ENCODE results near the gene KRTAP12-1.

The KRTAP12-1 gene

GRCh38 chr21:44681861-44682579 is at the start of gene KRTAP12-1:
TSS of gene KRTAP12-1 (minus strand) at chr21:44682163. CDS start at chr21:44682123, 40 bp downstream.
- DNase-seq = no peak

- no peak for DNase-seq
Measured at GRCh38 chr21:44730951-44731579, 49.1 kb upstream of the KRTAP12-1 start.

- no peak for DNase-seq
Measured at GRCh38 chr21:44730028-44730395, 48.0 kb upstream of the KRTAP12-1 start.

- DNase-seq = no peak
Measured at GRCh38 chr21:44729336-44730027, 47.5 kb upstream of the KRTAP12-1 start.

- no peak for DNase-seq
Measured at GRCh38 chr21:44728716-44729115, 46.8 kb upstream of the KRTAP12-1 start.

DNA sequence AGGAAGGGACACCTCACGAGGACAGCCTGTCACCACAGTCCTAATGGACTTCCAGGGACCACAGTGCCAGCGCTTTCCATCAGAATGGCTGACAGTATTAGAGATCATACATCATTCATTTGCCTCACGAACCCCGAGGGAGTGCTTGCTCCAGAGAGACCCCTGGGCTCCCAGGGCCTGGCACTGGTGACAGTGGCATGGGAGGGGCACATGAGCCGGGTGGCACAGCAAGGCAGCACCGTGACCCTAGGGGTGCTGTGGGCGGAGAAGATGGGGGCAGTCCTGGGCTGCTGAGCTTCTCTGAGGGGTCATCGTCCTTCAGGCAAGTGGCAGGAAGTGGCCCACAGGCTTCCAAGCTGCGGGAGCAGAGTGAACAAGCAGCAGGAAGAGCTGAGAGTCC is 45.8 kb upstream of the KRTAP12-1 start:
- DNase-seq = no peak

DNA sequence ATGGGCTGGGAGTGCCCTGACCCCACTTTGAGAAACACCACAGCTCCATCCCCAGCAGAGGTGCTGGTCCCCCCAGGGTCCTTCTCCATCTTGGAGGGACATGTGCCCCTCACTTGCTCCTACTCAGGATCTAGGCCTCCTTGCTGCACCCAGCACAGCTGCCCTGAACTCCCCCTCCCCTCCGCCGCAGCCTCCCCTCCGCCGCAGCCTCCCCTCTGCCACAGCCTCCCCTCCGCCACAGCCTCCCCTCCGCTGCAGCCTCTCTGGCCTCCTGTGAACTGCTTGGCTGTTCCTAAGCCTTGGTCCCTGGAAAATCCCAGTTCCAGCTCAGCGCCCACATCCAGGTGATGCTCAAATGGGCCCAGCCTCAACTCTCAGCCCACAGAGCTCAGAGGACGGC is 45.4 kb upstream of the KRTAP12-1 start:
- no peak for DNase-seq

GRCh38 chr21:44726826-44727225 is 44.9 kb upstream of the KRTAP12-1 start:
- no peak for DNase-seq

- DNase-seq = no peak
Measured at GRCh38 chr21:44724926-44725325, 43.0 kb upstream of the KRTAP12-1 start.

- DNase-seq = no peak
Measured at GRCh38 chr21:44724196-44724595, 42.2 kb upstream of the KRTAP12-1 start.

- peak; percentile 27 to 60 for DNase-seq
Measured at GRCh38 chr21:44723177-44724131, 41.5 kb upstream of the KRTAP12-1 start.

- no peak for DNase-seq
Measured at GRCh38 chr21:44722731-44723130, 40.8 kb upstream of the KRTAP12-1 start.

DNA sequence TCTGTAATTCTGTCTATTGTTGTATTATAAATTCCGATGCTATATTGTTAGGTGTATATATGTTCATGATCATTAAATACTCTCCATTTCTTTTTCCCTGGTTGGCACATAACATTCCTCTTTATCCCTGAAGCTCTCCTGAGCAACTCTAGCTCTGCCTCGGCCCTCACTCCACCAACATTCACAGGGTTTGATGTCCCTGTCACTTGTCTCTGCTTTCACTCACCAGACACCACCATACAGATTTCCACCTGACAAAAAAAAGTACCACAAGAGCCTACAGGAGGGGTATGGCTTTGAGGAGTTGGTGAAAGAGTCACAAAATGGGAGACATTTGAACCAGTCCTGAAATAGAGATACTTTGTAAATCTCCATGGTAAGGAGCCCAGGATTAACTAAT is 38.2 kb upstream of the KRTAP12-1 start:
- no peak for DNase-seq

- DNase-seq = no peak
Measured at GRCh38 chr21:44718571-44718970, 36.6 kb upstream of the KRTAP12-1 start.

GRCh38 chr21:44718093-44718492 is 36.1 kb upstream of the KRTAP12-1 start:
- DNase-seq = no peak

DNA sequence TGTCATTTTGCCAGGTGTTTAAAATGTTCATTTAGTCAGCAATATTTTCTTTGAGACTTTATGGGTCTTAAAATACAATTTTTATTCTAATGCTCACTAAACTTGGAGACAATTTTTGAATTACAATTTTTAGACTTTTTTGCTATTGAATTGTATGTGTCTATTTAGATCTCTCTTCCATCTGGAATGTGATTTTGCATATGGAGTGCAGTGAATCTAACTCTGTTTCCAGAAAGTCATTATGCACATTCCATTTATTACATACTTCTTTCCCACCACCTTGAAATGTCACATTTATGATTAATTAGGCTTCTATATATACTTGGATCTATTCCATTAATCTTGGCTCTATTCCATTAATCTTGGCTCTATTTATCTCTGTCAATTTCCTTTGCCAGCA is 35.0 kb upstream of the KRTAP12-1 start:
- DNase-seq = no peak

DNA sequence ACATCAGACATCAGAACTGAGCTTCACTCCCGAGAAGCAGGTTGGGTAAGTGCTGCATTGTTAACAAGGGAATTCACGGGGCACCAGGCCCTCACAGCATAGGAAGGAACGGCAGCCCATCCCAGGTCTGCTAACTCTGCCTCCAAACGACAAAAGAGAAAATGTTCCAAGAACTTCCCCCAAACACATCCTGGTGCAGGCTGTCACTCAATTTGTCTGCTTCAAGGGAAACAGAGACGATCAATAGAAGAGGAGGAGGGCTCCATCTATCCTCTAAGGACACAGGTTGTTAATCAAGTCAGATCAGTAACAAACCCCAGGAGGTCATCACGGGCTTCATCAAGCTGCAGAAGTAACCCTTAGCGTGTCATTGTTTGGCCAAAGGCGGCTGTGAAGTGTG is 32.9 kb upstream of the KRTAP12-1 start:
- no peak for DNase-seq

- no peak for DNase-seq
Measured at GRCh38 chr21:44713846-44714245, 31.9 kb upstream of the KRTAP12-1 start.

DNA sequence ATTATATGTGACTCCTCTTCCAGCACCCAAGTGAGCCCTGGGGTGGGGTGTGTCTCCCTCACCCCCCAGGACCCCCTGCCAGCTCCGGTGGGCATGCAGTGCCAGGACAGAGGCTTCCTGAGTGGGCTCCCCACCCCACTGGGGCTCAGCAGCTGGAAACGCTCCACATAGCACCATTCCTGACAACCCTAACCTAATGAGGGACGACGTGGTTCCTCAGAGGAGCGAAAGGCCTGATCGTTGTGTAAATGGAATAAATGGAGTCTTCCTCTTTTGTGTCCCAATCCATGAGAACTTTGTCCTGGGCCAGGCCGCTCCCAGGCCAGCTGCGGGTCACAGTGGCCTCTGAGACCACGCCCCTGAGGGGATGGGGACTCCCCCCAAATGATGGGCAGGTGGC is 31.2 kb upstream of the KRTAP12-1 start:
- no peak for DNase-seq

GRCh38 chr21:44712203-44713028 is 30.5 kb upstream of the KRTAP12-1 start:
- no peak for DNase-seq

- no peak for DNase-seq
Measured at GRCh38 chr21:44711327-44712202, 29.6 kb upstream of the KRTAP12-1 start, which contains the start of gene TSPEAR. TSS of gene TSPEAR (minus strand) at chr21:44711572. CDS start at chr21:44711514, 58 bp downstream.
